ENCODE data around the gene KITLG. TPM values are rescaled to one million over a fixed set of nuclear protein-coding genes. Genes with fewer than 3 reads are reported as not detected.

The KITLG gene
- total RNA-seq, 6 experiments from 2014 or later = 0.67 to 2.8 (median 1.1) TPM

DNA sequence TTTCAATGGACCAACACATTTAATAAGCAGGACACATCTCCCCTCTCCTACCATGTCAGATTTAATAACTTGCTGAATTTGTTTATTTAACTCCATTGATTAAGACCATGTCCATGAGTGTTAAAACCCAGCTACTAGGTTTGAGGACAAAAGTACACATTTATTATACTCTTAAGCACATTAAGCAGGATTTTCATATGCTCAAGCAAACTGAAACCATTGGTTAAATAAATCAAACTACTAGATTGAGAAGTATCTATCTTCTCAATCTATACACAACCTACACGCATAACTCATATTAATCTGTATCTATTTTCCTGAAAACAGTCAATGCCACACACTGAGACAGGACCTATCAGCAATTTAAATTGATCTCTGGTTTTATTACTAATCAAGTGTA, 85.2 kb downstream of the KITLG start:
- ATAC-seq (no peak), DNase-seq (no peak)
- no peaks in the 10 kb centered on the region for H3K27me3 ChIP-seq
- no peaks in the 10 kb centered on the region for H3K36me3 ChIP-seq
- H3K9me3 ChIP-seq = no peaks in the 10 kb centered on the region
- WGBS (ENCODE audit: insufficient coverage, low coverage, low lambda C conversion rate, missing lambda C conversion rate) = 94% methylated on average over 1 of the region's 1 CpG
- no peak overlapping the region for H3K4me3 ChIP-seq
- H3K4me1 ChIP-seq = no peaks in the 10 kb centered on the region
- intact Hi-C loops (cut with DNase I) = no loop called here
- TF ChIP-seq POLR2A (IDR thresholded peaks at IDR 0.05) = no peak
- TF ChIP-seq, protein P1, sequence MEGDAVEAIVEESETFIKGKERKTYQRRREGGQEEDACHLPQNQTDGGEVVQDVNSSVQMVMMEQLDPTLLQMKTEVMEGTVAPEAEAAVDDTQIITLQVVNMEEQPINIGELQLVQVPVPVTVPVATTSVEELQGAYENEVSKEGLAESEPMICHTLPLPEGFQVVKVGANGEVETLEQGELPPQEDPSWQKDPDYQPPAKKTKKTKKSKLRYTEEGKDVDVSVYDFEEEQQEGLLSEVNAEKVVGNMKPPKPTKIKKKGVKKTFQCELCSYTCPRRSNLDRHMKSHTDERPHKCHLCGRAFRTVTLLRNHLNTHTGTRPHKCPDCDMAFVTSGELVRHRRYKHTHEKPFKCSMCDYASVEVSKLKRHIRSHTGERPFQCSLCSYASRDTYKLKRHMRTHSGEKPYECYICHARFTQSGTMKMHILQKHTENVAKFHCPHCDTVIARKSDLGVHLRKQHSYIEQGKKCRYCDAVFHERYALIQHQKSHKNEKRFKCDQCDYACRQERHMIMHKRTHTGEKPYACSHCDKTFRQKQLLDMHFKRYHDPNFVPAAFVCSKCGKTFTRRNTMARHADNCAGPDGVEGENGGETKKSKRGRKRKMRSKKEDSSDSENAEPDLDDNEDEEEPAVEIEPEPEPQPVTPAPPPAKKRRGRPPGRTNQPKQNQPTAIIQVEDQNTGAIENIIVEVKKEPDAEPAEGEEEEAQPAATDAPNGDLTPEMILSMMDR (IDR thresholded peaks at IDR 0.05) = no peak
- no peak overlapping the region for H3K27ac ChIP-seq

DNA sequence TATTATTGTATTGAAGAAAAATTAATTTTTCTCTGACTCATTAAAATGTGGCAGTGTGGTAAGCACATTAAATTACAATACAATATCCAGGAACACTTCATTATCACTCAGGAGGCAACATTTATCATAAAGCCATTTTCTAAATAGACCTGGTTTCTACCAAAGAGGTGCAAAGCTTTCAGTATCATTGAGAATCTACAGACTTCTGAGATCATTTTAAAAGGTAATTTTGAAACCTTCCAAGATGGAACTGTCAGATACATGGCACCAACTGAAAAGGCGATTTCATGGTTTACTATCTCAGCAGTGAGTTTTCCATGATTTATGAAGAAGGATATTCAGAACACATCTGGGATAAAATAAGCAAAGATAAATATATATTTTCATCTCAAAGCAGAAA, 85.8 kb downstream of the KITLG start:
- Histone ChIP-seq H3K4me1 (no peaks in the 10 kb centered on the region), H3K9me3 (no peaks in the 10 kb centered on the region), H3K4me3 (no peak overlapping the region), H3K27me3 (no peaks in the 10 kb centered on the region), H3K27ac (no peak overlapping the region), H3K36me3 (no peaks in the 10 kb centered on the region)
- DNase-seq (no peak), ATAC-seq (no peak)
- 67% methylated on average over 1 of the region's 1 CpG for whole genome bisulfite sequencing (ENCODE audit: insufficient coverage, low coverage, low lambda C conversion rate, missing lambda C conversion rate)
- intact Hi-C loops (cut with DNase I) = no loop called here
- TF ChIP-seq, protein P1 (IDR thresholded peaks at IDR 0.05) = no peak
- TF ChIP-seq POLR2A (IDR thresholded peaks at IDR 0.05) = no peak

DNA sequence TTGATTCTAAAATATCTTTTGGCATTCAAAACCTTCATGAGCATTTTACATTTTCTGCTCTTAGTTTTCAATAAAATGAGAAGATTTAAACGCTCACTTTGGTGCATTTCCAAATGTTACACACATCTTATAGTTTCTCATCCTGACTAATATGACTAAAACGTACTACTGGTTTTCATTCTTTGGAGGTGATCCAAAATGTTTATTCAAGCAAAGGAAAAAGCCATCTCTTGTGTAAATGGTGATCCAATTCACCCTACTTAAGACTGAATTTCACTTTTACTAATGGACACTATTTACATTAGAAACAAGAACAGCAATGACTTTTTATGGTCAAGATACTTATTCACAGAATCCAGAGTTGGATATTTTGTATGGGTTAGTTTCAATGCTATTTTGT, 86.6 kb downstream of the KITLG start:
- TF ChIP-seq, protein P1 (IDR thresholded peaks at IDR 0.05) = no peak
- TF ChIP-seq POLR2A (IDR thresholded peaks at IDR 0.05) = no peak
- Histone ChIP-seq H3K9me3 (no peaks in the 10 kb centered on the region), H3K4me1 (no peaks in the 10 kb centered on the region), H3K36me3 (no peaks in the 10 kb centered on the region), H3K27ac (no peak overlapping the region), H3K4me3 (no peak overlapping the region), H3K27me3 (no peaks in the 10 kb centered on the region)
- WGBS (ENCODE audit: insufficient coverage, low coverage, low lambda C conversion rate, missing lambda C conversion rate) = 75% methylated on average over 2 of the region's 2 CpGs
- no peak for ATAC-seq
- DNase-seq = no peak
- intact Hi-C loops (cut with DNase I) = no loop called here

DNA sequence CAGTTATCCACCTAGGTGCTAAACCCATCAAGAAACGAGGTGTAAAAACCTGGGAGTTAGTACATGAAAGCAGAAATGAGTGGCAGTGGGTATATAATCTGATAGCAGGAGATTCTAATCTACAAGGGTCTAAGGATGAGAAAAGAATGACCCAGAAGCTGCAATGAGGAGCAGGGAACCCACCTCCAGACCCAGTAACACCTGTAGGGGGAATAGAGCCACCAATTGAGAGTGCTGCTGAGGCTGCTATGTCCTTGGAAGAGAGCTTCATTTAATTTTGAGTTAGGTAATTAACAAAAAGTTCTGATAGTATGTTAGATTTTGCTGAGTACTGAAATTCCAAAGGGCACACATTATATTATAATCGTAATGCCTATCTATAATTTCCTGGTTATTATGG, 89.8 kb downstream of the KITLG start:
- DNase-seq (no peak), ATAC-seq (no peak)
- Histone ChIP-seq H3K4me1 (no peaks in the 10 kb centered on the region), H3K4me3 (no peak overlapping the region), H3K27me3 (no peaks in the 10 kb centered on the region), H3K9me3 (no peaks in the 10 kb centered on the region), H3K36me3 (no peaks in the 10 kb centered on the region), H3K27ac (no peak overlapping the region)
- 86% methylated on average over 2 of the region's 2 CpGs for WGBS (ENCODE audit: insufficient coverage, low coverage, low lambda C conversion rate, missing lambda C conversion rate)
- TF ChIP-seq, protein P1 (IDR thresholded peaks at IDR 0.05) = no peak
- TF ChIP-seq POLR2A (IDR thresholded peaks at IDR 0.05) = no peak
- intact Hi-C loops (cut with DNase I) = no loop called here

DNA sequence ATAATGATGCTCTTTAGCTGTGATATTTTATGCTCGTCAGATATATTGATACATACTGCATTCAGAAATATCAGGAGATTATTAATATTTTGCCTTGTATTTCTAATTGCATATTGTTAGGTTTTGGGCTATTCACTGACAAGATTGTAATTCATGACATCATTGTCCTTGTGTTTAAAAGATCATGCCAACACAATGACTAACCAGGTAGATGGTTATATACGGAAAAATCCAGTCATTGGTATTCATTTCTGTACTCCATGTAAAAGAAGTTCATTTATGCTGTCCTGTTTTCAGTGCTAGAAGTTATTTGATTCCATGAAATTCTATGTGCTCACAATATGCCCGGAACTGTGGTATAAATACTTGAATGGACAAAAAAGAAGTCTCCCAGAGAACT, 107.5 kb downstream of the KITLG start:
- H3K36me3 ChIP-seq = peaks cover 0 to 2% (median 0%) of the 10 kb centered on the region in 4 donors
- no peak overlapping the region for H3K27ac ChIP-seq
- H3K27me3 ChIP-seq = no peaks in the 10 kb centered on the region
- H3K4me3 ChIP-seq = no peak overlapping the region
- WGBS (ENCODE audit: insufficient coverage, low coverage, low lambda C conversion rate, missing lambda C conversion rate) = 80% methylated on average over 3 of the region's 3 CpGs
- no peaks in the 10 kb centered on the region for H3K4me1 ChIP-seq
- ATAC-seq = no peak
- H3K9me3 ChIP-seq = no peaks in the 10 kb centered on the region
- TF ChIP-seq POLR2A (IDR thresholded peaks at IDR 0.05) = no peak
- TF ChIP-seq, protein P1 (IDR thresholded peaks at IDR 0.05) = no peak
- DNase-seq = no peak
- intact Hi-C loops (cut with DNase I) = no loop called here
